IMR-90 (cell line): Measurements from ENCODE around the gene FER. TPM values are rescaled to one million over a fixed set of nuclear protein-coding genes. Genes with fewer than 3 reads are reported as not detected.

Source experiments
- ATAC-seq: fragments of 200-7000 bp; cut with Tn5 transposase; 2 replicates; pipeline ENCODE4 v1.9.1; 2020; ENCODE audit warnings: low read depth, mild to moderate bottlenecking, moderate library complexity
- BruUV-seq: library from RNA; stranded (reverse); fragments of 400-500 nt; replicated peaks from 2 replicates; lab custom pipeline; 2021; lab: Mats Ljungman, UMichigan
- CTCF ChIA-PET: fragments of 300-600 bp; formaldehyde crosslinking; extraction: SDS; loops from one replicate; lab custom pipeline; 2021; ENCODE audit warnings: antibody characterized with exemption; lab: Yijun Ruan, JAX
- POLR2A ChIA-PET: fragments of 300-600 bp; sonication (Branson Sonifier 250); formaldehyde crosslinking; loops from one replicate; lab custom pipeline; 2022; ENCODE audit warnings: antibody characterized with exemption; ENCODE audit not compliant: unreplicated experiment; lab: Charles Lee
- DNase-seq: peaks from one replicate; pipeline ENCODE4 v3.0.0; 2013
- H2AFZ ChIP-seq: replicated peaks from 2 replicates; pipeline ENCODE3; 2013; ENCODE audit warnings: low read length, mild to moderate bottlenecking; ENCODE audit not compliant: poor library complexity
- H2AK5ac ChIP-seq: 2 replicates; pipeline ENCODE4 v1.6.1; 2013; ENCODE audit warnings: low read depth, low read length, inconsistent platforms
- H2AK9ac ChIP-seq: replicated peaks from 2 replicates; pipeline ENCODE3; 2013; ENCODE audit warnings: mild to moderate bottlenecking, low read depth, low read length, moderate library complexity; ENCODE audit not compliant: poor library complexity
- H2BK120ac ChIP-seq: 2 replicates; pipeline ENCODE4 v1.6.1; 2013; ENCODE audit warnings: low read depth, low read length, inconsistent platforms
- H2BK15ac ChIP-seq: 3 replicates; pipeline ENCODE4 v1.6.1; 2013; ENCODE audit warnings: low read depth, low read length, inconsistent platforms
- H2BK20ac ChIP-seq: 2 replicates; pipeline ENCODE4 v1.6.1; 2013; ENCODE audit warnings: low read depth, mild to moderate bottlenecking, inconsistent platforms, low read length, moderate library complexity
- H2BK5ac ChIP-seq: 2 replicates; pipeline ENCODE4 v1.6.1; 2013; ENCODE audit warnings: mild to moderate bottlenecking, low read depth, low read length, inconsistent platforms; ENCODE audit not compliant: poor library complexity, severe bottlenecking
- H3K14ac ChIP-seq: replicated peaks from 2 replicates; pipeline ENCODE4 v1.6.1; 2013; ENCODE audit warnings: low read depth, low read length, inconsistent platforms
- H3K18ac ChIP-seq: 2 replicates; pipeline ENCODE4 v1.6.1; 2013; ENCODE audit warnings: low read depth, low read length, control low read depth
- H3K23ac ChIP-seq: 2 replicates; pipeline ENCODE4 v1.6.1; 2013; ENCODE audit warnings: low read depth, low read length, inconsistent platforms
- H3K27ac ChIP-seq: 2 replicates; pipeline ENCODE4 v1.5.1; 2013; ENCODE audit warnings: mild to moderate bottlenecking, control low read depth, low read length; ENCODE audit not compliant: insufficient read depth
- H3K27me3 ChIP-seq: 2 replicates; pipeline ENCODE4 v1.6.1; 2013; ENCODE audit warnings: low read length; ENCODE audit not compliant: control insufficient read depth, insufficient read depth
- H3K36me3 ChIP-seq: 2 replicates; pipeline ENCODE4 v1.6.1; 2013; ENCODE audit warnings: low read length, mixed read lengths; ENCODE audit not compliant: control insufficient read depth, insufficient read depth
- H3K4ac ChIP-seq: 2 replicates; pipeline ENCODE4 v1.6.1; 2013; ENCODE audit warnings: low read depth, low read length, inconsistent platforms
- H3K4me1 ChIP-seq: 2 replicates; pipeline ENCODE4 v1.6.1; 2013; ENCODE audit warnings: low read length, mixed read lengths; ENCODE audit not compliant: control insufficient read depth, insufficient read depth
- H3K4me2 ChIP-seq: 2 replicates; pipeline ENCODE4 v1.6.1; 2013; ENCODE audit warnings: low read depth, mild to moderate bottlenecking, control low read depth, low read length, moderate library complexity
- H3K4me3 ChIP-seq: 2 replicates; pipeline ENCODE4 v1.5.1; 2013; ENCODE audit warnings: low read depth, mild to moderate bottlenecking, control low read depth, low read length, moderate library complexity; ENCODE audit not compliant: insufficient read depth
- H3K56ac ChIP-seq: 2 replicates; pipeline ENCODE4 v1.6.1; 2013; ENCODE audit warnings: low read length, inconsistent platforms; ENCODE audit not compliant: insufficient read depth; ENCODE audit errors: extremely low read depth
- H3K79me1 ChIP-seq, 2 experiments: 2 replicates each; pipeline ENCODE4 v1.6.1; 2013; ENCODE audit warnings: low read length in 2 of 2, inconsistent platforms in 1 of 2, low read depth in 1 of 2
- H3K9ac ChIP-seq: 2 replicates; pipeline ENCODE4 v1.6.1; 2013; ENCODE audit warnings: low read depth, low read length, control low read depth
- H3K9me1 ChIP-seq: 2 replicates; pipeline ENCODE4 v1.6.1; 2013; ENCODE audit warnings: low read length, inconsistent platforms; ENCODE audit not compliant: insufficient read depth
- H3K9me3 ChIP-seq: 2 replicates; pipeline ENCODE4 v1.6.1; 2013; ENCODE audit warnings: low read length; ENCODE audit not compliant: control insufficient read depth, insufficient read depth
- H4K20me1 ChIP-seq: 2 replicates; pipeline ENCODE4 v1.6.1; 2013; ENCODE audit warnings: low read length, inconsistent platforms; ENCODE audit not compliant: insufficient read depth
- H4K5ac ChIP-seq: 2 replicates; pipeline ENCODE4 v1.6.1; 2013; ENCODE audit warnings: mild to moderate bottlenecking, low read depth, low read length, control low read depth
- H4K8ac ChIP-seq, 2 experiments: 2 replicates each; pipeline ENCODE4 v1.6.1; 2013; ENCODE audit warnings: low read depth in 2 of 2, low read length in 2 of 2, control low read depth in 1 of 2, inconsistent platforms in 1 of 2
- H4K91ac ChIP-seq: 2 replicates; pipeline ENCODE4 v1.6.1; 2013; ENCODE audit warnings: low read depth, low read length, inconsistent platforms; ENCODE audit not compliant: insufficient read depth
- WGBS, 2 experiments: methylation state at CpG; one replicate each; pipeline versions ENCODE4 v1.1.5 to v1.1.7; 2013; ENCODE audit warnings: missing lambda C conversion rate in 2 of 2; ENCODE audit not compliant: insufficient read length in 1 of 2; ENCODE audit errors: extremely low coverage in 2 of 2; 5-methylcytosine and 5-hydroxymethylcytosine counted together
- dilution Hi-C: fragments of 300-500 bp; cut with HindIII; formaldehyde crosslinking; loops from one replicate; pipeline ENCODE4 v1.14.3; 2018; ENCODE audit warnings: low sequenced_read_pairs; ENCODE audit not compliant: unreplicated experiment
- in situ Hi-C: fragments of 300-500 bp; cut with MboI; formaldehyde crosslinking; loops from 3 replicates; pipeline ENCODE4 v1.14.3; 2019; ENCODE audit warnings: low sequenced_read_pairs, inconsistent platforms, mixed read lengths
- intact Hi-C: fragments of 100-400 bp; cut with micrococcal nuclease; formaldehyde crosslinking; loops from 2 replicates; pipeline ENCODE4 v1.10.0; 2022
- polyA plus RNA-seq, 3 experiments: library from polyadenylated mRNA; depleted of rRNA; stranded (reverse); fragments of >200 nt; gene quantifications; 2 replicates each; pipeline ENCODE4 v1.2.3, GENCODE V29; 2012; ENCODE audit warnings: low replicate concordance in 1 of 3
- total RNA-seq: library from RNA; depleted of rRNA; stranded (reverse); fragments of >200 nt; gene quantifications from 2 replicates; pipeline ENCODE4 v1.2.3, GENCODE V29; 2012
- TF ChIP-seq, protein P1 (sequence below): fragments of 150-350 bp; IDR thresholded peaks from 2 replicates; pipeline ENCODE4 v1.6.1; 2017; ENCODE audit warnings: mild to moderate bottlenecking, antibody characterized with exemption, low read length, low read depth

The FER gene
- total and polyA plus RNA-seq, 2 of the 4 experiments (the other 2 are of a cell fraction) = 3.5 to 32.4 TPM

DNA sequence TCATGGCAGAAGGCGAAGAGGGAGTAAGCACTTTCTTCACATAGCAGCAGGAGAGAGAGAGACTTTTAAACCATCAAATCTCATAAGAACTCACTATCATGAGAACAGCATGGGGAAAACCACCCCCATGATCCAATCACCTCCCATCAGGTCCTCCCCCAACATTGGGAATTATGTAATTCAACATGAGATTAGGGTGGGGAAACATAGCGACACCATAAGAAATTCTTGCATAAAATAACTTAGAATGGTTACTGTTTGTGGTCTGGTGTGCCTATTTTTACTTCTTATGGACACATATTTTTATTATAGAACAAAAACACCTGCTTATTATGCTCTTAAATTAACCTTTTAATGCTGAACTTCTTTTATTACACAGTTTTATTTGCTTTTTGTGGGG lies 364.0 kb downstream of the FER start:
- no peaks in the 10 kb centered on the region for H3K4me1 ChIP-seq
- dilution Hi-C loops = no loop called here
- in situ Hi-C loops = no loop called here
- no peaks in the 10 kb centered on the region for H3K27me3 ChIP-seq
- H2BK20ac ChIP-seq = no peak overlapping the region
- no peak overlapping the region for H4K91ac ChIP-seq
- no peaks in the 10 kb centered on the region for H3K9me3 ChIP-seq
- no peaks in the 10 kb centered on the region for H4K20me1 ChIP-seq
- no peak for ATAC-seq
- intact Hi-C loops = no loop called here
- H3K4me3 ChIP-seq = no peak overlapping the region
- no peaks in the 10 kb centered on the region; a peak in 1 of 4 replicates for H3K79me1 ChIP-seq
- no peak overlapping the region for H4K5ac ChIP-seq
- H2AFZ ChIP-seq = no peak overlapping the region
- H2BK120ac ChIP-seq = no peak overlapping the region
- H4K8ac ChIP-seq = no peak overlapping the region
- H2AK9ac ChIP-seq = no peak overlapping the region
- H3K56ac ChIP-seq = no peak overlapping the region
- CTCF ChIA-PET = no interaction called here
- no peak for DNase-seq
- H3K18ac ChIP-seq = no peak overlapping the region
- H3K27ac ChIP-seq = no peak overlapping the region
- 0 out of 2 replicates have a peak overlapping the region, but pooled peaks have one; percentile 41 for H3K14ac ChIP-seq
- H3K23ac ChIP-seq = no peak overlapping the region
- TF ChIP-seq, protein P1, sequence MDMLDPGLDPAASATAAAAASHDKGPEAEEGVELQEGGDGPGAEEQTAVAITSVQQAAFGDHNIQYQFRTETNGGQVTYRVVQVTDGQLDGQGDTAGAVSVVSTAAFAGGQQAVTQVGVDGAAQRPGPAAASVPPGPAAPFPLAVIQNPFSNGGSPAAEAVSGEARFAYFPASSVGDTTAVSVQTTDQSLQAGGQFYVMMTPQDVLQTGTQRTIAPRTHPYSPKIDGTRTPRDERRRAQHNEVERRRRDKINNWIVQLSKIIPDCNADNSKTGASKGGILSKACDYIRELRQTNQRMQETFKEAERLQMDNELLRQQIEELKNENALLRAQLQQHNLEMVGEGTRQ = no peak
- no peak overlapping the region for H2AK5ac ChIP-seq
- H3K4me2 ChIP-seq = no peak overlapping the region
- H3K9me1 ChIP-seq = no peaks in the 10 kb centered on the region; the same call in 1 of the 2 replicates
- H3K4ac ChIP-seq = no peak overlapping the region
- POLR2A ChIA-PET = no interaction called here
- H3K36me3 ChIP-seq = no peaks in the 10 kb centered on the region
- no CpG with 5 or more reads among the region's 2 CpGs for WGBS, 2 experiments
- no peak overlapping the region for H2BK15ac ChIP-seq
- no peak overlapping the region for H3K9ac ChIP-seq
- no peak overlapping the region for H2BK5ac ChIP-seq
- no TSS peak for BruUV-seq
